Activated CD8-positive, alpha-beta T cell treated with anti-CD3 and anti-CD28 coated beads for 36 hours (primary cell): ENCODE data around the gene GABRA6. TPM values are rescaled to one million over a fixed set of nuclear protein-coding genes. Genes with fewer than 3 reads are reported as not detected.

Source experiments
- ATAC-seq: fragments of 200-7000 bp; cut with Tn5 transposase; one replicate; pipeline ENCODE4 v1.10.0; 2021; ENCODE audit warnings: mild to moderate bottlenecking, moderate library complexity
- CTCF ChIA-PET: fragments of 350-600 bp; sonication (Branson Sonifier 250); formaldehyde crosslinking; loops from one replicate; lab custom pipeline; 2021; ENCODE audit warnings: antibody characterized with exemption; lab: Charles Lee
- POLR2A ChIA-PET: fragments of 350-600 bp; sonication (Branson Sonifier 250); formaldehyde crosslinking; loops from one replicate; lab custom pipeline; 2021; ENCODE audit warnings: antibody characterized with exemption; lab: Charles Lee
- DNase-seq: peaks from one replicate; pipeline ENCODE4 v3.0.0-alpha.2; 2020
- H3K27ac Mint-ChIP-seq: one replicate; pipeline ENCODE4 v1.8.0; 2021; ENCODE audit warnings: mild to moderate bottlenecking, mixed read lengths
- H3K27me3 Mint-ChIP-seq: one replicate; pipeline ENCODE4 v1.8.0; 2021; ENCODE audit warnings: mixed read lengths
- H3K36me3 Mint-ChIP-seq: one replicate; pipeline ENCODE4 v1.8.0; 2021; ENCODE audit warnings: low read depth, mixed read lengths
- H3K4me1 Mint-ChIP-seq: one replicate; pipeline ENCODE4 v1.8.0; 2021; ENCODE audit warnings: low read depth, mixed read lengths
- H3K4me3 Mint-ChIP-seq: one replicate; pipeline ENCODE4 v1.8.0; 2021; ENCODE audit warnings: mild to moderate bottlenecking, moderate library complexity, mixed read lengths
- H3K9me3 Mint-ChIP-seq: one replicate; pipeline ENCODE4 v1.8.0; 2021; ENCODE audit warnings: mixed read lengths
- CTCF ChIP-seq: fragments of 200-600 bp; IDR thresholded peaks from one replicate; pipeline ENCODE4 v1.8.0; 2022; ENCODE audit warnings: antibody characterized with exemption, mild to moderate bottlenecking
- intact Hi-C: fragments of 100-400 bp; cut with micrococcal nuclease; formaldehyde crosslinking; loops from one replicate; pipeline ENCODE4 v1.10.0; 2022
- total RNA-seq, 2 experiments: library from RNA; stranded (reverse); gene quantifications; one replicate each; pipeline ENCODE4 v1.2.3, GENCODE V29; 2021

GABRA6 gene
- total RNA-seq, 2 experiments from 2014 or later = not detected

GRCh38 chr5:161691911-161692310, 6.4 kb downstream of the GABRA6 start:
- H3K27me3 Mint-ChIP-seq = no peaks in the 10 kb centered on the region
- TF ChIP-seq CTCF = no peak
- H3K9me3 Mint-ChIP-seq = peaks cover 2% of the 10 kb centered on the region
- ChIA-PET POLR2A (no interaction called here), CTCF (no interaction called here)
- intact Hi-C loops = no loop called here
- no peak for DNase-seq
- no peak overlapping the region for H3K4me3 Mint-ChIP-seq
- ATAC-seq = no peak
- H3K36me3 Mint-ChIP-seq = no peaks in the 10 kb centered on the region
- no peaks in the 10 kb centered on the region for H3K4me1 Mint-ChIP-seq
- H3K27ac Mint-ChIP-seq = no peak overlapping the region

GRCh38 chr5:161697001-161697400, 11.5 kb downstream of the GABRA6 start:
- Mint-ChIP-seq H3K27me3 (no peaks in the 10 kb centered on the region), H3K36me3 (no peaks in the 10 kb centered on the region), H3K4me1 (no peaks in the 10 kb centered on the region), H3K27ac (no peak overlapping the region), H3K4me3 (no peak overlapping the region), H3K9me3 (peaks cover 4% of the 10 kb centered on the region)
- ChIA-PET CTCF (no interaction called here), POLR2A (no interaction called here)
- intact Hi-C loops = no loop called here
- DNase-seq (no peak), ATAC-seq (no peak)
- no peak for TF ChIP-seq CTCF

- ATAC-seq = no peak
- H3K4me1 Mint-ChIP-seq = no peaks in the 10 kb centered on the region
- TF ChIP-seq CTCF = no peak
- H3K27me3 Mint-ChIP-seq = no peaks in the 10 kb centered on the region
- ChIA-PET POLR2A (no interaction called here), CTCF (no interaction called here)
- H3K4me3 Mint-ChIP-seq = no peak overlapping the region
- H3K27ac Mint-ChIP-seq = no peak overlapping the region
- peaks cover 3% of the 10 kb centered on the region for H3K9me3 Mint-ChIP-seq
- intact Hi-C loops = no loop called here
- no peak for DNase-seq
- no peaks in the 10 kb centered on the region for H3K36me3 Mint-ChIP-seq
These were observed 14.5 kb downstream of the GABRA6 start for GRCh38 chr5:161700065-161700464.

GRCh38 chr5:161703528-161703927, 18.0 kb downstream of the GABRA6 start:
- Mint-ChIP-seq H3K9me3 (peaks cover 1% of the 10 kb centered on the region), H3K4me3 (no peak overlapping the region), H3K27ac (no peak overlapping the region), H3K36me3 (no peaks in the 10 kb centered on the region), H3K27me3 (no peaks in the 10 kb centered on the region), H3K4me1 (no peaks in the 10 kb centered on the region)
- ChIA-PET POLR2A (no interaction called here), CTCF (no interaction called here)
- no peak for DNase-seq
- no peak for TF ChIP-seq CTCF
- intact Hi-C loops = no loop called here
- ATAC-seq = no peak

GRCh38 chr5:161707382-161707781, 21.9 kb downstream of the GABRA6 start:
- CTCF ChIA-PET = no interaction called here
- TF ChIP-seq CTCF = no peak
- H3K27me3 Mint-ChIP-seq = no peaks in the 10 kb centered on the region

More at GRCh38 chr5:161707382-161707781, 21.9 kb downstream of the GABRA6 start:
- Mint-ChIP-seq H3K9me3 (peaks cover 1% of the 10 kb centered on the region), H3K27ac (no peak overlapping the region), H3K36me3 (no peaks in the 10 kb centered on the region), H3K4me3 (no peak overlapping the region), H3K4me1 (no peaks in the 10 kb centered on the region)
- POLR2A ChIA-PET = no interaction called here
- no peak for ATAC-seq
- intact Hi-C loops = no loop called here
- DNase-seq = no peak
